K562 (cell line): ENCODE results near the gene SGMS1. TPM values are rescaled to one million over a fixed set of nuclear protein-coding genes. Genes with fewer than 3 reads are reported as not detected.

Experiments used
- ETV1 ChIP-seq: fragments of 450-650 bp; conservative IDR thresholded peaks from 2 replicates; pipeline ENCODE4 v1.6.1; 2016; ENCODE audit warnings: missing genetic modification characterization, control low read depth, low read depth, missing compliant biosample characterization
- GATAD2B ChIP-seq: fragments of 450-650 bp; IDR thresholded peaks from 2 replicates; pipeline ENCODE4 v1.6.1; 2017; ENCODE audit warnings: mild to moderate bottlenecking, borderline replicate concordance
- GTF2A2 ChIP-seq: IDR thresholded peaks from 2 replicates; pipeline ENCODE4 v1.6.1; 2016; ENCODE audit warnings: mild to moderate bottlenecking, missing genetic modification characterization, missing compliant biosample characterization
- KDM1A ChIP-seq, 2 experiments: fragments of 450-650 bp; IDR thresholded peaks; 2 replicates each; pipeline ENCODE4 v1.6.1; 2016; ENCODE audit warnings: mild to moderate bottlenecking in 2 of 2
- NR2C2 ChIP-seq, 2 experiments: fragments of 200-800 bp in 1 of 2; sonication (Bioruptor generic) in 1 of 2; sonication (generic) in 1 of 2; formaldehyde crosslinking in 1 of 2; IDR thresholded peaks; 2 replicates each; pipeline versions ENCODE4 v1.6.1 to v1.8.0; 2016 to 2022; ENCODE audit warnings: mild to moderate bottlenecking in 1 of 2, missing compliant biosample characterization in 1 of 2, missing genetic modification characterization in 1 of 2, missing genetic modification reagents in 1 of 2
- RAD21 ChIP-seq, 2 experiments: fragments of 250-450 bp in 1 of 2; fragments of 450-650 bp in 1 of 2; sonication (Bioruptor Pico) in 1 of 2; formaldehyde crosslinking in 1 of 2; IDR thresholded peaks in 1 of 2; conservative IDR thresholded peaks in 1 of 2; 2 replicates each; pipeline versions ENCODE4 v1.4.0 to v1.8.0; 2020 to 2022; ENCODE audit warnings: mild to moderate bottlenecking in 2 of 2, moderate library complexity in 1 of 2
- RNF2 ChIP-seq: sonication (generic); IDR thresholded peaks from 2 replicates; pipeline ENCODE4 v1.6.1; 2016
- SIN3B ChIP-seq: fragments of 450-650 bp; IDR thresholded peaks from 2 replicates; pipeline ENCODE4 v1.6.1; 2017; ENCODE audit warnings: low read depth, mild to moderate bottlenecking, moderate library complexity
- ZEB2 ChIP-seq: fragments of 450-650 bp; IDR thresholded peaks from 2 replicates; pipeline ENCODE4 v1.6.1; 2016
- ZNF41 ChIP-seq: fragments of 250-450 bp; sonication (Bioruptor Pico); conservative IDR thresholded peaks from 2 replicates; pipeline ENCODE4 v1.4.0; 2020; ENCODE audit warnings: mild to moderate bottlenecking
- polyA plus RNA-seq, 8 experiments: library from polyadenylated mRNA; depleted of rRNA in 4 of 8; stranded (reverse) in 5 of 8; unstranded in 3 of 8; fragments of >200 nt; fragmentation: Nextera tagmentation in 2 of 8; fragmentation: Illumina TruSeq in 1 of 8; extraction: Ambion mirVana in 2 of 8; extraction: Trizol in 1 of 8; gene quantifications; 2 replicates each; pipeline versions ENCODE4 v1.2.1 to v1.2.3, GENCODE V29; 2011 to 2014; ENCODE audit warnings: inconsistent platforms in 1 of 8, missing spikeins in 1 of 8
- total RNA-seq, 7 experiments: library from RNA; depleted of rRNA in 6 of 7; stranded (reverse); fragments of >200 nt in 6 of 7; fragmentation: Illumina TruSeq in 2 of 7; extraction: Trizol in 2 of 7; gene quantifications; 2 replicates each; pipeline versions ENCODE4 v1.2.1 to v1.2.3, GENCODE V29; 2011 to 2021; ENCODE audit warnings: low replicate concordance in 1 of 7
- TF ChIP-seq, protein P1 (sequence below): fragments of 150-350 bp; IDR thresholded peaks from 2 replicates; pipeline ENCODE4 v1.6.1; 2014; ENCODE audit warnings: low read depth, mild to moderate bottlenecking, low read length, borderline replicate concordance
- TF ChIP-seq, protein P2 (sequence below), 2 experiments: fragments of 150-350 bp in 1 of 2; IDR thresholded peaks; 2 replicates each; pipeline ENCODE4 v1.6.1; 2012 to 2016; ENCODE audit warnings: low read depth in 2 of 2, low read length in 2 of 2, mild to moderate bottlenecking in 1 of 2, moderate library complexity in 1 of 2
- TF ChIP-seq, protein P3 (sequence below): fragments of 450-650 bp; IDR thresholded peaks from 2 replicates; pipeline ENCODE4 v1.6.1; 2018; ENCODE audit warnings: mild to moderate bottlenecking, low read depth; ENCODE audit not compliant: partially characterized antibody
- TF ChIP-seq, protein P4 (sequence below), 2 experiments: fragments of 450-650 bp in 1 of 2; sonication (generic) in 1 of 2; formaldehyde crosslinking; conservative IDR thresholded peaks; 2 replicates each; pipeline versions ENCODE4 v1.4.0 to v1.8.1; 2020 to 2022; ENCODE audit warnings: mild to moderate bottlenecking in 1 of 2, missing genetic modification reagents in 1 of 2
- TF ChIP-seq, protein P5 (sequence below): sonication (generic); formaldehyde crosslinking; IDR thresholded peaks from 2 replicates; pipeline ENCODE4 v1.4.0; 2020; ENCODE audit warnings: mild to moderate bottlenecking, missing genetic modification reagents

Gene SGMS1
- total and polyA plus RNA-seq, 9 of the 15 experiments (the other 6 are each of a cell fraction or from before 2014, with no cell fraction given), result 22.6 to 232 (median 82.2) TPM

DNA sequence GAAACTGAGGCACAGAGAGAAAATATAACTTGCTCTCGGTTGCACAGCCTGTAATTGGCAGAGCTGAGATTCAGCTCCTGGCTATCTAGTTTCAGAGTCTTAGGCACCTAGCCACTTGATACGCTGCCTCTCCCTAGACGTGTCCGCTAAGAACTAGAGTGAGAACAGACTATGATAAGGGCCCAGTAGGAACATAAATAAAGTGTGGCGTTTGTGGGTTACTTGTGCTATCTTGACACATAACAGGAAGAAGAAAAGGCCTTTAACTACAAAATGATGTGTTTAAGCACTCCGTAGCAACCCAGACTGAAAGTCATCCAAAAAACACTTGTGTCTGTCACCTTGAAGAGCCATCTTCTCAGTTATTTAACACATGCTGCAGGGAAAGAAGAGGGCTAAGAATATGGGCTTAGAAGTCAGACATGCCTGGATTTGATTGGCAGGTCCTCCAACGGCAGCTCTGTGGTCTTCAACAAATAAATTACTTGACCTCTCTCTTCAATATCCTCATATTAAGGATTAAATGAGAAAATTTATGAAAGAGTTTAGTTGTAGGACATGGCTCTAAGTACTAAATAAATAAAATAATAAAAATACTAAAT lies 96.2 kb downstream of the SGMS1 start (continued):
- TF ChIP-seq, protein P1, sequence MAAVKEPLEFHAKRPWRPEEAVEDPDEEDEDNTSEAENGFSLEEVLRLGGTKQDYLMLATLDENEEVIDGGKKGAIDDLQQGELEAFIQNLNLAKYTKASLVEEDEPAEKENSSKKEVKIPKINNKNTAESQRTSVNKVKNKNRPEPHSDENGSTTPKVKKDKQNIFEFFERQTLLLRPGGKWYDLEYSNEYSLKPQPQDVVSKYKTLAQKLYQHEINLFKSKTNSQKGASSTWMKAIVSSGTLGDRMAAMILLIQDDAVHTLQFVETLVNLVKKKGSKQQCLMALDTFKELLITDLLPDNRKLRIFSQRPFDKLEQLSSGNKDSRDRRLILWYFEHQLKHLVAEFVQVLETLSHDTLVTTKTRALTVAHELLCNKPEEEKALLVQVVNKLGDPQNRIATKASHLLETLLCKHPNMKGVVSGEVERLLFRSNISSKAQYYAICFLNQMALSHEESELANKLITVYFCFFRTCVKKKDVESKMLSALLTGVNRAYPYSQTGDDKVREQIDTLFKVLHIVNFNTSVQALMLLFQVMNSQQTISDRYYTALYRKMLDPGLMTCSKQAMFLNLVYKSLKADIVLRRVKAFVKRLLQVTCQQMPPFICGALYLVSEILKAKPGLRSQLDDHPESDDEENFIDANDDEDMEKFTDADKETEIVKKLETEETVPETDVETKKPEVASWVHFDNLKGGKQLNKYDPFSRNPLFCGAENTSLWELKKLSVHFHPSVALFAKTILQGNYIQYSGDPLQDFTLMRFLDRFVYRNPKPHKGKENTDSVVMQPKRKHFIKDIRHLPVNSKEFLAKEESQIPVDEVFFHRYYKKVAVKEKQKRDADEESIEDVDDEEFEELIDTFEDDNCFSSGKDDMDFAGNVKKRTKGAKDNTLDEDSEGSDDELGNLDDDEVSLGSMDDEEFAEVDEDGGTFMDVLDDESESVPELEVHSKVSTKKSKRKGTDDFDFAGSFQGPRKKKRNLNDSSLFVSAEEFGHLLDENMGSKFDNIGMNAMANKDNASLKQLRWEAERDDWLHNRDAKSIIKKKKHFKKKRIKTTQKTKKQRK, result no peak
- TF ChIP-seq GTF2A2, result no peak
- no peak for TF ChIP-seq SIN3B
- TF ChIP-seq, protein P2, sequence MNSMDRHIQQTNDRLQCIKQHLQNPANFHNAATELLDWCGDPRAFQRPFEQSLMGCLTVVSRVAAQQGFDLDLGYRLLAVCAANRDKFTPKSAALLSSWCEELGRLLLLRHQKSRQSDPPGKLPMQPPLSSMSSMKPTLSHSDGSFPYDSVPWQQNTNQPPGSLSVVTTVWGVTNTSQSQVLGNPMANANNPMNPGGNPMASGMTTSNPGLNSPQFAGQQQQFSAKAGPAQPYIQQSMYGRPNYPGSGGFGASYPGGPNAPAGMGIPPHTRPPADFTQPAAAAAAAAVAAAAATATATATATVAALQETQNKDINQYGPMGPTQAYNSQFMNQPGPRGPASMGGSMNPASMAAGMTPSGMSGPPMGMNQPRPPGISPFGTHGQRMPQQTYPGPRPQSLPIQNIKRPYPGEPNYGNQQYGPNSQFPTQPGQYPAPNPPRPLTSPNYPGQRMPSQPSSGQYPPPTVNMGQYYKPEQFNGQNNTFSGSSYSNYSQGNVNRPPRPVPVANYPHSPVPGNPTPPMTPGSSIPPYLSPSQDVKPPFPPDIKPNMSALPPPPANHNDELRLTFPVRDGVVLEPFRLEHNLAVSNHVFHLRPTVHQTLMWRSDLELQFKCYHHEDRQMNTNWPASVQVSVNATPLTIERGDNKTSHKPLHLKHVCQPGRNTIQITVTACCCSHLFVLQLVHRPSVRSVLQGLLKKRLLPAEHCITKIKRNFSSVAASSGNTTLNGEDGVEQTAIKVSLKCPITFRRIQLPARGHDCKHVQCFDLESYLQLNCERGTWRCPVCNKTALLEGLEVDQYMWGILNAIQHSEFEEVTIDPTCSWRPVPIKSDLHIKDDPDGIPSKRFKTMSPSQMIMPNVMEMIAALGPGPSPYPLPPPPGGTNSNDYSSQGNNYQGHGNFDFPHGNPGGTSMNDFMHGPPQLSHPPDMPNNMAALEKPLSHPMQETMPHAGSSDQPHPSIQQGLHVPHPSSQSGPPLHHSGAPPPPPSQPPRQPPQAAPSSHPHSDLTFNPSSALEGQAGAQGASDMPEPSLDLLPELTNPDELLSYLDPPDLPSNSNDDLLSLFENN (IDR thresholded peaks at IDR 0.05; ENCODE audit: low read depth in 2 of 2, low read length in 2 of 2), result no peak
- TF ChIP-seq, protein P3, sequence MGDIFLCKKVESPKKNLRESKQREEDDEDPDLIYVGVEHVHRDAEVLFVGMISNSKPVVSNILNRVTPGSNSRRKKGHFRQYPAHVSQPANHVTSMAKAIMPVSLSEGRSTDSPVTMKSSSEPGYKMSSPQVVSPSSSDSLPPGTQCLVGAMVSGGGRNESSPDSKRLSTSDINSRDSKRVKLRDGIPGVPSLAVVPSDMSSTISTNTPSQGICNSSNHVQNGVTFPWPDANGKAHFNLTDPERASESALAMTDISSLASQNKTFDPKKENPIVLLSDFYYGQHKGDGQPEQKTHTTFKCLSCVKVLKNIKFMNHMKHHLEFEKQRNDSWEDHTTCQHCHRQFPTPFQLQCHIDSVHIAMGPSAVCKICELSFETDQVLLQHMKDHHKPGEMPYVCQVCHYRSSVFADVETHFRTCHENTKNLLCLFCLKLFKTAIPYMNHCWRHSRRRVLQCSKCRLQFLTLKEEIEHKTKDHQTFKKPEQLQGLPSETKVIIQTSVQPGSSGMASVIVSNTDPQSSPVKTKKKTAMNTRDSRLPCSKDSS, result no peak
- TF ChIP-seq, protein P4, sequence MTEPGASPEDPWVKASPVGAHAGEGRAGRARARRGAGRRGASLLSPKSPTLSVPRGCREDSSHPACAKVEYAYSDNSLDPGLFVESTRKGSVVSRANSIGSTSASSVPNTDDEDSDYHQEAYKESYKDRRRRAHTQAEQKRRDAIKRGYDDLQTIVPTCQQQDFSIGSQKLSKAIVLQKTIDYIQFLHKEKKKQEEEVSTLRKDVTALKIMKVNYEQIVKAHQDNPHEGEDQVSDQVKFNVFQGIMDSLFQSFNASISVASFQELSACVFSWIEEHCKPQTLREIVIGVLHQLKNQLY (CRISPR knock-in tag; conservative IDR thresholded peaks at IDR 0.05), result no peak
- TF ChIP-seq KDM1A (IDR thresholded peaks at IDR 0.05), result peak; percentile 36 to 55; a peak in 3 of 4 replicates
- TF ChIP-seq, protein P5, sequence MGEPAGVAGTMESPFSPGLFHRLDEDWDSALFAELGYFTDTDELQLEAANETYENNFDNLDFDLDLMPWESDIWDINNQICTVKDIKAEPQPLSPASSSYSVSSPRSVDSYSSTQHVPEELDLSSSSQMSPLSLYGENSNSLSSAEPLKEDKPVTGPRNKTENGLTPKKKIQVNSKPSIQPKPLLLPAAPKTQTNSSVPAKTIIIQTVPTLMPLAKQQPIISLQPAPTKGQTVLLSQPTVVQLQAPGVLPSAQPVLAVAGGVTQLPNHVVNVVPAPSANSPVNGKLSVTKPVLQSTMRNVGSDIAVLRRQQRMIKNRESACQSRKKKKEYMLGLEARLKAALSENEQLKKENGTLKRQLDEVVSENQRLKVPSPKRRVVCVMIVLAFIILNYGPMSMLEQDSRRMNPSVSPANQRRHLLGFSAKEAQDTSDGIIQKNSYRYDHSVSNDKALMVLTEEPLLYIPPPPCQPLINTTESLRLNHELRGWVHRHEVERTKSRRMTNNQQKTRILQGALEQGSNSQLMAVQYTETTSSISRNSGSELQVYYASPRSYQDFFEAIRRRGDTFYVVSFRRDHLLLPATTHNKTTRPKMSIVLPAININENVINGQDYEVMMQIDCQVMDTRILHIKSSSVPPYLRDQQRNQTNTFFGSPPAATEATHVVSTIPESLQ (CRISPR knock-in tag), result no peak
- 0 out of 2 replicates have a peak, but pooled peaks have one; percentile 35 for TF ChIP-seq RNF2
- no peak for TF ChIP-seq ZNF41
- TF ChIP-seq ETV1 (tag), result peak; percentile 65
- TF ChIP-seq GATAD2B, result peak; percentile 17; the same call in 1 of the 2 replicates
- 0 out of 2 replicates have a peak, but pooled peaks have one; percentile 14 for TF ChIP-seq ZEB2
- peak; percentile 6 to 7; a peak in 1 of 4 replicates for TF ChIP-seq RAD21 (CRISPR knock-in tag; conservative IDR thresholded peaks at IDR 0.05 in 1 of 2, IDR thresholded peaks at IDR 0.05 in 1 of 2)
- no peak for TF ChIP-seq NR2C2 (CRISPR knock-in tag; IDR thresholded peaks at IDR 0.05)
- TF ChIP-seq NR2C2 (tag; IDR thresholded peaks at IDR 0.05), result peak; percentile 45; the same call in 1 of the 2 replicates
